C4-2B (cell line): Measurements from ENCODE around the gene PCBP4.

Source experiments
- CTCF ChIP-seq: fragments of 450-650 bp; conservative IDR thresholded peaks from 2 replicates; pipeline ENCODE4 v1.5.1; 2017; ENCODE audit warnings: mild to moderate bottlenecking
- ZFX ChIP-seq: fragments of 450-650 bp; IDR thresholded peaks from 2 replicates; pipeline ENCODE4 v1.6.1; 2017

DNA sequence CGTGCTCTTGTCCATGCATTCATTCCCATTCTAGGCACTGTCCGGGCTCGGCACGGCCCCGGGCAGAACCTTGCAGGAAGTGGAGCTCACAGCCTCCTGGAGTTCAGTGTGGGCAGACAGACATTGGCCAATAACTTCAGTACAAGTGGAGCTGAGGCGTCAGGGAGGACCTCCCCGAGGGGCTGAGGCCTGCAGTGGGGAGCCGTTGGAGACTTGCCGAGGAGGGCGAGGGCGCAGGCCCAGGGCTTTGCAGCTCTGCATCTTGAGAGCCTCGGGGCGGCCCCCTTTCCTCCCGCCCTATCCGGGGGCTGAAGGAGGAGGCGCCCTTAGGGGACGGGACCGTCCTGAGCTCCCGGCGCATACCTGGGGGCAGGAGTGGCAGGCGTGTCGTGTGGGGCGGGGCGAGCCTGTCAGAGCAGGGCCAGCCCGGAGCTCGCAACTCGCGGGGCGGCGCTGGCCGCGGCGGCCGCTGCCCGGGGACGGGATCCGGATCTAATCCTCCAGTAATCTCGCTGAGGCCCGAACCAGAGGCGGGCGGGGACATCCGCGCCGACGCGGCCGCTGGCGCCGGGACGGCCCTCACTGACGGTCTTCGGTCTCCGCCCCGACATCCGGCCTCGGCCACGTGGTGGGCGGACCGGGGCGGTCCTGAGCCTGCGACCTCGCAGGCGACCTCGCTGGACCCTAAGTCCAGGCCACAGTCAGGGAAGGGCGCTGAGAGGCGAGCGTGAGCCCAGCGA, 15.8 kb upstream of the PCBP4 start, which contains the start of gene ACY1:
- no peak; the same call in 1 of the 2 replicates for TF ChIP-seq CTCF
- peak; percentile 40; the same call in 1 of the 2 replicates for TF ChIP-seq ZFX
